ENCODE data around the gene CNPY3. TPM values are rescaled to one million over a fixed set of nuclear protein-coding genes. Genes with fewer than 3 reads are reported as not detected.
A peak's percentile ranks its signal among the peaks of the same experiment; 100 is the strongest.
"Not testable (repeated sequence)": the region's sequence is repeated elsewhere in the genome, so short reads cannot be mapped to it uniquely, and the experiment has no call there.

CNPY3 gene
- total RNA-seq, 4 donors from 2014 or later, result 23.2 to 130 (median 39.1) TPM

DNA sequence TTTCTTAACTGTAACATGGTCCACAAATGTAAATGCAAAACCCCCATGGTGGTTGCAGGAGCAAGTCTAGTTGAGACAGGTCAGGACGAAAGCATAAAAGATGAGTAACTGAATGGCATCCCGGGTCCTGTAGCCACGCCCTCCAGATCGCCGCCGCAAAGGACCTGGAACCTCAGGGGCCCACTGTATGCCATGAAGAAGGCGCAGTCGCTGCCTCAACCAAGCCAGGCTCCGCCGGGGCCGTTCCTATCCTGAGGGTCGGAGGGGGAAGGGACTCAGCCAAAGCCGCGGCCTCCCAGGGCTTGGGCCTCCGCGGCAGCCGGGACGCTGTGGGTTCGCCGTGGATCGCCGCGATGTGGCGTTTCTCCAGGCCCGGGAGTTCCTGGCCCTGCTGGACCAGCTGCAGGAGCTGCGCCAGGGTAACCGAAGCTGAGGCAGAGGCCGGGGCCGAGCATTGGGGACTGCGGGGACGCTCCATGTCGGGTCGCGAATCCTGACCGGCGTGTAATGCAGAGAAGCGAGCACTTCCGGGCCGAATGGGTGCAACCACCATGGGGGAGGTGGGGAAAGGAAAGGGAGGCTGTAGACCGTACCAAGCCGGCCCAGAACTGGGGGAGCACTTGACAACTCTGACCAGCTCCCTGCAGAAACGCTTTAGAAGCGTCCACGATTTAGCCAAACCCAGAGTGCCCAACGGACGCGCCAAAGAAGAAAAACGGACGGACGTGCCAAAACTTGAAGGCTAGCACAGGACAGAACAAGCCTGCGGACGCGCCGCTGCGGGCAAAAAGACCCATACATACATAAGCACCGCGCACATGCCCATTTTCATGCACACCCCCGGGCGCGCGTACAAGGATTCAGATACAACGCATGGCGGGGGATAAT, 38.7 kb upstream of the CNPY3 start:
- Histone ChIP-seq H3K36me3 (no peaks in the 10 kb centered on the region), H3K27me3 (no peaks in the 10 kb centered on the region), H3K4me1 (no peaks in the 10 kb centered on the region), H3K4me3 (peak overlapping the region; percentile 78 to 92), H3K27ac (peak overlapping the region; percentile 82 to 93), H3K9me3 (no peaks in the 10 kb centered on the region)
- TF ChIP-seq, protein P1, sequence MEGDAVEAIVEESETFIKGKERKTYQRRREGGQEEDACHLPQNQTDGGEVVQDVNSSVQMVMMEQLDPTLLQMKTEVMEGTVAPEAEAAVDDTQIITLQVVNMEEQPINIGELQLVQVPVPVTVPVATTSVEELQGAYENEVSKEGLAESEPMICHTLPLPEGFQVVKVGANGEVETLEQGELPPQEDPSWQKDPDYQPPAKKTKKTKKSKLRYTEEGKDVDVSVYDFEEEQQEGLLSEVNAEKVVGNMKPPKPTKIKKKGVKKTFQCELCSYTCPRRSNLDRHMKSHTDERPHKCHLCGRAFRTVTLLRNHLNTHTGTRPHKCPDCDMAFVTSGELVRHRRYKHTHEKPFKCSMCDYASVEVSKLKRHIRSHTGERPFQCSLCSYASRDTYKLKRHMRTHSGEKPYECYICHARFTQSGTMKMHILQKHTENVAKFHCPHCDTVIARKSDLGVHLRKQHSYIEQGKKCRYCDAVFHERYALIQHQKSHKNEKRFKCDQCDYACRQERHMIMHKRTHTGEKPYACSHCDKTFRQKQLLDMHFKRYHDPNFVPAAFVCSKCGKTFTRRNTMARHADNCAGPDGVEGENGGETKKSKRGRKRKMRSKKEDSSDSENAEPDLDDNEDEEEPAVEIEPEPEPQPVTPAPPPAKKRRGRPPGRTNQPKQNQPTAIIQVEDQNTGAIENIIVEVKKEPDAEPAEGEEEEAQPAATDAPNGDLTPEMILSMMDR (IDR thresholded peaks at IDR 0.05), result peak in 2 of 4 experiments; percentile 2 to 6
- TF ChIP-seq POLR2A (IDR thresholded peaks at IDR 0.05), result peak; percentile 20 to 63
- intact Hi-C loops (cut with DNase I; ENCODE audit: low total_unique reads), result no loop called here
- peak; percentile 92 to 94 for DNase-seq

DNA sequence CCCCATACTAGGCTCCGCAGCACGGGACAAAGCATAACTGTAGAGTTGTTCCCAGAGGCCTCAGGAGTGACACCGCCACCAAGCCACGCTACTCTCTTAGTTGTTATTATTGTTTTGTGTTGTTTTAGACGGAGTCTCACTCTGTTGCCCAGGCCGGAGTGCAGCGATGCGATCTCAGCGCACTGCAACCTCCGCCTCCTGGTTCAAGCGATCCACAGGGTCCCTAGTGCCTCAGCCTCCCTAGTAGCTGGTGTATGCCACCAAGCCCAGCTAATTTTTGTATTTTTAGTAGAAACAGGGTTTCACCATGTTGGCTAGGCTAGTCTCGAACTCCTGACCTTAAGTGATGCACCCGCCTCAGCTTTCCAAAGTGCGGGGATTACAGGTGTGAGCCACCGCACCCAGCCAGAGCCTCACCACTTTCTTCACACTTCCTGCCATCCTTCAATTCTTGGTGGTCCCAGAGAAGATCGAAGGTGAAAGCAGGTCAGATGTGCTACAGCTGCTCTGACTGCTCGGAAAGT, 38.0 kb upstream of the CNPY3 start:
- Histone ChIP-seq H3K4me1 (no peaks in the 10 kb centered on the region), H3K27me3 (no peaks in the 10 kb centered on the region), H3K27ac (peak overlapping the region; percentile 82 to 93), H3K4me3 (peak overlapping the region; percentile 78 to 92), H3K9me3 (no peaks in the 10 kb centered on the region), H3K36me3 (no peaks in the 10 kb centered on the region)
- no peak for DNase-seq
- intact Hi-C loops (cut with DNase I; ENCODE audit: low total_unique reads), result no loop called here
- TF ChIP-seq, protein P1 (IDR thresholded peaks at IDR 0.05), result no peak
- no peak for TF ChIP-seq POLR2A (IDR thresholded peaks at IDR 0.05)

DNA sequence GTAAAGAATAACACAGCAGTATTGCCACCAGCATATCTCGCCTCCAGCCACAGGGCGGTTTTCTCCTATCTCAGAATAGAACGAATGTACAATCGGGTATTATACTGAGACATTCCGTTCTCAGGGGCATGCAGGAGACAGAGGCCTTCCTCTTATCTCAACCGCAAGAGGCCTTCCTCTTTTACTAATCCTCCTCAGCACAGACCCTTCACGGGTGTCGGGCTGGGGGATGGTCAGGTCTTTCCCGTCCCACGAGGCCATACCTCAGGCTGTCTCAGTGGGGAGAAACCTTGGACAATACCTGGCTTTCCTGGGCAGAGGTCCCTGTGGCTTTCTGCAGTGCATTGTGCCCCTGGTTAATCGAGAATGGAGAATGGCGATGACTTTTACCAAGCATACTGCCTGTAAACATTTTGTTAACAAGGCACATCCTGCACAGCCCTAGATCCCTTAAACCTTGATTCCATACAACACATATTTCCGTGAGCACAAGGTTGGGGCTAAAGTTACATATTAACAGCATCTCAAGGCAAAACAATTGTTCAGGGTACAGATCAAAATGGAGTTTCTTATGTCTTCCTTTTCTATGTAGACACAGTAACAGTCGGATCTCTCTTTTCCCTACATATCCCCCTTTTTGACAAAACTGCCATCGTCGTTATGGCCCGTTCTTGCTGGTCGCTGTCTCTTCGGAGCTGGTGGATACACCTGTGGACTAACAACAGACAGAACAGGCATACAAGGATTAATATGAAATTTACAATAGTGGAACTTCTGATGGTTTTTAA, 35.0 kb upstream of the CNPY3 start:
- H3K27ac ChIP-seq, result not testable (repeated sequence)

DNA sequence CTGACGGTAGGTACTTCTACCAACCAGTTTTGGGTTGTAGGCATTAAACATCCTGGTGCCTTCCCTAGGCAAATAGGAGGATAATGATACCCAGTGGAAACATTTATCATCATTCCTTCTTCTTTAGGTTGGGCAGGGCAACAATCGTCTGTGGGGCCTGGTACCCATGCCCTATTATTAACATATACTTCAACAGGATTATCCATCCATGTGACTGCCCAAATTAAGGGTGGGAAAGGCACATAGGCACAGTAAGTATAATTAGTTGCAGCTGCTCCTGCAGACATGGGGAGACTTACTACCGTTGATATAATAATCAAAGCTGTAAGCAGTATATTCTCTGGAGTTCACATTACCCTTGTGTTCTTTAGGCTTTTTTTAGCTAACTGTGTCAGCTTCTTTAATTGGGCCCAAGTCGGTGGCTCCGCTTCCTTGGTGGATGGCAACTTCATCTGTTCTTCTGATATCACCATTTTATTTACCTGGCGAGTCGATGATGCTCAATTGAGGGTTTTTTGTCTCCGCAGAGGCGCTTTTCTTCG, 33.0 kb upstream of the CNPY3 start:
- TF ChIP-seq, protein P1 (IDR thresholded peaks at IDR 0.05), result no peak
- TF ChIP-seq POLR2A (IDR thresholded peaks at IDR 0.05), result no peak

More for the DNA sequence above, 35.0 kb upstream of the CNPY3 start:
- H3K4me1 ChIP-seq; H3K36me3 ChIP-seq; DNase-seq; intact Hi-C loops (cut with DNase I; ENCODE audit: low total_unique reads); H3K9me3 ChIP-seq; H3K4me3 ChIP-seq; H3K27me3 ChIP-seq: not testable (repeated sequence)

DNA sequence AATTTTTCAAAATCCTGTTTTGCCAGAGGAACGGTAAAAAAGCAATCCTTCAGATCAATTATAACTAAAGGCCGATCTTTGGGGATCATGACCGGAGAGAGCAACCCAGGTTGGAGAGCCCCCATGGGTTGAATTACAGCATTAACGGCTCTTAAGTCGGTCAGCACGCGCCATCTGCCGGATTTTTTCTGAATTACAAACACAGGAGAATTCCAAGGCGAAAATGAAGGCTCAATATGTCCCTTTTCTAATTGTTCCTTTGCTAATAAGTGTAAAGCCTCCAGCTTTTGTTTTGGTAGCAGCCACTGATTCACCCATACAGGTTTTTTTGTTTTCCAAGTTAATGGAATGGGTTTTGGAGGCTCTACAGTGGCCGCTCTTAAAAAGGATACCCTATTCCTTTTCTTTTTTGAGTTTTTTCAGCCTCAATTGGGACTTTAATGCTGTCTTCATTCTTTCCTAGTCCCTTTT, 30.4 kb upstream of the CNPY3 start:
- Histone ChIP-seq H3K27ac (no peak overlapping the region), H3K27me3 (no peaks in the 10 kb centered on the region)
- intact Hi-C loops (cut with DNase I; ENCODE audit: low total_unique reads), result no loop called here

More for the DNA sequence above, 33.0 kb upstream of the CNPY3 start:
- Histone ChIP-seq H3K9me3 (no peaks in the 10 kb centered on the region), H3K4me1 (no peaks in the 10 kb centered on the region), H3K36me3 (no peaks in the 10 kb centered on the region), H3K27ac (no peak overlapping the region), H3K27me3 (no peaks in the 10 kb centered on the region), H3K4me3 (no peak overlapping the region)
- intact Hi-C loops (cut with DNase I; ENCODE audit: low total_unique reads), result no loop called here
- no peak for DNase-seq

More for the DNA sequence above, 30.4 kb upstream of the CNPY3 start:
- H3K4me1 ChIP-seq, result no peaks in the 10 kb centered on the region
- TF ChIP-seq POLR2A (IDR thresholded peaks at IDR 0.05), result no peak
- TF ChIP-seq, protein P1 (IDR thresholded peaks at IDR 0.05), result peak; percentile 79 to 87 (median 82)
- no peak overlapping the region for H3K4me3 ChIP-seq
- H3K36me3 ChIP-seq, result no peaks in the 10 kb centered on the region
- no peaks in the 10 kb centered on the region for H3K9me3 ChIP-seq
- DNase-seq, result peak; percentile 55 to 79

Measured in uterus (tissue), 4 donors.